GM21390 (cell line): ENCODE measurements around the gene COX7B2.

Source experiments
- ATAC-seq: cut with Tn5 transposase; IDR thresholded peaks from one replicate; pipeline ENCODE4 v1.9.1; 2021; ENCODE audit not compliant: unreplicated experiment

Gene COX7B2

DNA sequence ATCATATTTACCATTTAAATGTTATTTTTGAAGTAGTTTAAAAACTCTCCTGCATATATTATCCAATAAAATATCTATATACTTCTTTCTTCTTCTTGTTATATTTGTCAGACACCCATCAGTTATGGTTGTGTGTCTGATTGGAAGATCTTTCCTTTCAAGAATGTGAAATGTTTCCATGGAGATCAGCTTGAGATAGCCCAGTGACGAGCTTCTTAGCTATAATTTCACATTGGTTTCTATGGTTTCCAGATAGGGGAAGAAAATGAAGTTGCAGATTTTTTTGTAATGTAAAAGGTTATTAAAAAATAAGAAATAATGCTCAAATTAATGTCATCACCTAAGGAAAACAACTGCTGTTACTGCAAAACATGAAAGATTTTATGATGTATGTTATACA is 189.0 kb downstream of the COX7B2 start:
- no peak for ATAC-seq

DNA sequence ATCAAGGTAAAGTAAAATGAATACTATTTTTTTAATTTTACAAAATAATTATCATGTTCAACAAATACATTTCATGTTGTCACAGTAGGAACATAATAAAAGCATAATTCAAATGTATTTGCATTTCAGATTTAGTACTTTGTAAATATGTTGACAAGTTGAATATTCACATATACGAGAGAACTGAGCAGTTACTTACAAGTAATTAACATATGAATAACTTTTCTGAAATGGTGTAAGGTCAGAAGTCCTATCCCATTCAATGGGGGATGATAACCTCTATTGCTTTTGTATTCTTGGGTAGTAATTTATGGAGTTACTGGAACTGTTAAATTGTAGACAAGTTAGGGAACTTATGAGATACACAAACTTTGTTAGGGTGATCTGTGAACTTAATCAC is 191.1 kb downstream of the COX7B2 start:
- no peak for ATAC-seq

DNA sequence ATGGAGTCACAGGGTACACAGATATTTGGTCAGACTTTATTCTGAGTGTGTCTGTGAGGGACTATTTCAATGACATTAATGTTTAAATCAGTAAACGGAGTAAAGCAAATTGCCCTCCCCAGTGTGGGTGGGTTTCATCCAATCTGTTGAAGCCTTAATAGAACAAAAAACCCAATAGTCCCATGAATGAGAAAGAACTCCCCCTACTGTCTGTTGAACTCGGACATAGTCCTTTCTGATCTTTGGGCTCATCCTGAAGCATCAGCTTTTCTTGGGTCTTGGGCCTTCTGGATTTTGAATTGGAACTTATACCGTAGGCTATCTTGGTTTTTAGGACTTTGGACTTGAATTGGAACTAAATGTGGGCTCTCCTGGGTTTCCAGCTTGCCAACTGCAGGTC is 193.6 kb downstream of the COX7B2 start:
- ATAC-seq = no peak

DNA sequence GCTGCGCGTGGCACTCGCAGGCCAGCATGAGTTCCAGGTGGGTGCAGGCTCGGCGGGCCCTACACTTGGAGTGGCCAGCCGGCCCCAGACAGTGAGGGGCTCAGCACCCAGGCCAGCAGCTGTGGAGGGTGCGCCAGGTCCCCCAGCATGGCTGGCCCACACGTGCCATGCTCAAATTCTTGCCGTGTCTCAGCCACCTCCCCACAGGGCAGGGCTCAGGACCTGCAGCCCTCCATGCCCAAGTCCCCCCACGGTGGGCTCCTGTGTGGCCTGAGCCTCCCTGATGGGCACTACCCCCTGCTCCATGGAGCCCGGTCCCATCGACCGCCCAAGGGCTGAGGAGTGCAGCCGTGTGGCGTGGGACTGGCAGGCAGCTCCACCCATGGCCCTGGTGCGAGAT is 210.2 kb downstream of the COX7B2 start:
- ATAC-seq = no peak
